ENCODE results near the gene ATP2A2. TPM values are rescaled to one million over a fixed set of nuclear protein-coding genes. Genes with fewer than 3 reads are reported as not detected.

ATP2A2 gene
- total and polyA plus RNA-seq, 2 of the 4 experiments (the other 2 are of a cell fraction), result 166 to 225 TPM

GRCh38 chr12:110382683-110383082, 101.6 kb downstream of the ATP2A2 start:
- Histone ChIP-seq H3K4me2 (ENCODE audit: low read depth, low read length) (no peak overlapping the region), H4K8ac (ENCODE audit: low read depth in 2 of 2, low read length in 2 of 2) (no peak overlapping the region), H4K91ac (ENCODE audit: insufficient read depth, low read depth, low read length) (no peak overlapping the region), H2AK5ac (ENCODE audit: low read depth, low read length) (no peak overlapping the region), H3K56ac (ENCODE audit: extremely low read depth, insufficient read depth, low read length) (no peak overlapping the region), H3K9me3 (ENCODE audit: control insufficient read depth, insufficient read depth, low read length) (no peaks in the 10 kb centered on the region), H3K36me3 (ENCODE audit: control insufficient read depth, insufficient read depth, low read length) (peaks cover 41% of the 10 kb centered on the region), H3K79me1 (ENCODE audit: low read depth in 1 of 2, low read length in 2 of 2) (peaks cover 19 to 39% of the 10 kb centered on the region in 2 experiments), H2BK5ac (ENCODE audit: low read depth, low read length, poor library complexity, severe bottlenecking) (no peak overlapping the region), H3K4me1 (ENCODE audit: control insufficient read depth, insufficient read depth, low read length) (no peaks in the 10 kb centered on the region), H2BK120ac (ENCODE audit: low read depth, low read length) (no peak overlapping the region), H2AK9ac (replicated peaks; ENCODE audit: low read depth, low read length, poor library complexity) (no peak overlapping the region), H3K18ac (ENCODE audit: low read depth, low read length) (no peak overlapping the region), H3K14ac (replicated peaks; ENCODE audit: low read depth, low read length) (no peak overlapping the region), H3K27ac (ENCODE audit: insufficient read depth, low read length) (no peak overlapping the region), H3K27me3 (ENCODE audit: control insufficient read depth, insufficient read depth, low read length) (no peaks in the 10 kb centered on the region), H3K23ac (ENCODE audit: low read depth, low read length) (no peak overlapping the region), H2BK20ac (ENCODE audit: low read depth, low read length) (no peak overlapping the region), H3K4me3 (ENCODE audit: insufficient read depth, low read depth, low read length) (no peak overlapping the region), H4K20me1 (ENCODE audit: insufficient read depth, low read length) (no peaks in the 10 kb centered on the region; the same call in 1 of the 2 replicates), H3K4ac (ENCODE audit: low read depth, low read length) (no peak overlapping the region), H3K9ac (ENCODE audit: low read depth, low read length) (no peak overlapping the region), H2BK15ac (ENCODE audit: low read depth, low read length) (no peak overlapping the region), H4K5ac (ENCODE audit: low read depth, low read length) (no peak overlapping the region), H2AFZ (replicated peaks; ENCODE audit: low read length, poor library complexity) (no peak overlapping the region), H3K9me1 (ENCODE audit: insufficient read depth, low read length) (peaks cover 4% of the 10 kb centered on the region)
- ChIA-PET CTCF (no interaction called here), POLR2A (ENCODE audit: unreplicated experiment) (no interaction called here)
- in situ Hi-C loops (cut with MboI; ENCODE audit: low sequenced_read_pairs), result no loop called here
- intact Hi-C loops (cut with micrococcal nuclease), result no loop called here
- dilution Hi-C loops (cut with HindIII; ENCODE audit: low sequenced_read_pairs, unreplicated experiment), result no loop called here
- BruUV-seq (replicated peaks), result no TSS peak
- TF ChIP-seq MXI1 (IDR thresholded peaks at IDR 0.05; ENCODE audit: borderline replicate concordance, low read depth, low read length), result no peak
- WGBS, 2 experiments (ENCODE audit: extremely low coverage in 2 of 2, insufficient read length in 1 of 2), result no CpG with 5 or more reads among the region's 4 CpGs
- ATAC-seq (ENCODE audit: low read depth), result no peak
- DNase-seq, result no peak

Small RNA genes lying within 50 kb of the gene (microRNA-seq; reads per million reads assigned to microRNA genes)
- not detected for gene RN7SL769P (ENCODE audit: insufficient read depth, insufficient read length)

Small RNA genes lying within 50 kb of the gene (small RNA-seq; reads per million reads assigned to genes)
- gene RN7SL769P, result 0 reads per million in 5 experiments

Other genes starting within 250 kb of the ATP2A2 start
- gene C12orf76, start 232.7 kb upstream of the ATP2A2 start, total RNA-seq (2012; rRNA removed), result 5.0 and 6.7 TPM in 2 replicates
- 6.2 and 7.1 TPM in 2 replicates for gene C12orf76, start 232.7 kb upstream of the ATP2A2 start, polyA plus RNA-seq (2012; rRNA removed)
- 6.1 and 10.6 TPM in 2 replicates for gene IFT81, start 156.9 kb upstream of the ATP2A2 start, total RNA-seq (2012; rRNA removed)
- 6.7 and 8.1 TPM in 2 replicates for gene IFT81, start 156.9 kb upstream of the ATP2A2 start, polyA plus RNA-seq (2012; rRNA removed)
- gene ANAPC7, start 122.5 kb downstream of the ATP2A2 start, total RNA-seq (2012; rRNA removed), result 57.9 and 61.4 TPM in 2 replicates
- gene ANAPC7, start 122.5 kb downstream of the ATP2A2 start, polyA plus RNA-seq (2012; rRNA removed), result 38.7 and 46.4 TPM in 2 replicates
- gene ARPC3, start 169.1 kb downstream of the ATP2A2 start, total RNA-seq (2012; rRNA removed), result 204 and 234 TPM in 2 replicates
- gene ARPC3, start 169.1 kb downstream of the ATP2A2 start, polyA plus RNA-seq (2012; rRNA removed), result 85.6 and 192 TPM in 2 replicates
- gene GPN3, start 187.0 kb downstream of the ATP2A2 start, total RNA-seq (2012; rRNA removed), result 7.7 and 24.7 TPM in 2 replicates
- 11.4 and 14.9 TPM in 2 replicates for gene GPN3, start 187.0 kb downstream of the ATP2A2 start, polyA plus RNA-seq (2012; rRNA removed)
- 14.0 and 18.9 TPM in 2 replicates for gene FAM216A, start 187.6 kb downstream of the ATP2A2 start, total RNA-seq (2012; rRNA removed)
- 31.1 and 31.4 TPM in 2 replicates for gene FAM216A, start 187.6 kb downstream of the ATP2A2 start, polyA plus RNA-seq (2012; rRNA removed)
- gene VPS29, start 220.9 kb downstream of the ATP2A2 start, total RNA-seq (2012; rRNA removed), result 102 and 150 TPM in 2 replicates
- gene VPS29, start 220.9 kb downstream of the ATP2A2 start, polyA plus RNA-seq (2012; rRNA removed), result 116 and 122 TPM in 2 replicates
- 0.18 and 0.56 TPM in 2 replicates for gene RAD9B, start 221.1 kb downstream of the ATP2A2 start, total RNA-seq (2012; rRNA removed)
- 0.09 TPM in 2 replicates for gene RAD9B, start 221.1 kb downstream of the ATP2A2 start, polyA plus RNA-seq (2012; rRNA removed)